Measurements from ENCODE around the gene TEX22.

- TF ChIP-seq, protein P1, sequence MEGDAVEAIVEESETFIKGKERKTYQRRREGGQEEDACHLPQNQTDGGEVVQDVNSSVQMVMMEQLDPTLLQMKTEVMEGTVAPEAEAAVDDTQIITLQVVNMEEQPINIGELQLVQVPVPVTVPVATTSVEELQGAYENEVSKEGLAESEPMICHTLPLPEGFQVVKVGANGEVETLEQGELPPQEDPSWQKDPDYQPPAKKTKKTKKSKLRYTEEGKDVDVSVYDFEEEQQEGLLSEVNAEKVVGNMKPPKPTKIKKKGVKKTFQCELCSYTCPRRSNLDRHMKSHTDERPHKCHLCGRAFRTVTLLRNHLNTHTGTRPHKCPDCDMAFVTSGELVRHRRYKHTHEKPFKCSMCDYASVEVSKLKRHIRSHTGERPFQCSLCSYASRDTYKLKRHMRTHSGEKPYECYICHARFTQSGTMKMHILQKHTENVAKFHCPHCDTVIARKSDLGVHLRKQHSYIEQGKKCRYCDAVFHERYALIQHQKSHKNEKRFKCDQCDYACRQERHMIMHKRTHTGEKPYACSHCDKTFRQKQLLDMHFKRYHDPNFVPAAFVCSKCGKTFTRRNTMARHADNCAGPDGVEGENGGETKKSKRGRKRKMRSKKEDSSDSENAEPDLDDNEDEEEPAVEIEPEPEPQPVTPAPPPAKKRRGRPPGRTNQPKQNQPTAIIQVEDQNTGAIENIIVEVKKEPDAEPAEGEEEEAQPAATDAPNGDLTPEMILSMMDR (IDR thresholded peaks at IDR 0.05): no peak
- no peak for TF ChIP-seq POLR2A (IDR thresholded peaks at IDR 0.05)
Observed at GRCh38 chr14:105355850-105356604, 42.3 kb upstream of the TEX22 start.

Measured in Peyer's patch (tissue), 4 donors.